ENCODE measurements around the gene TMEM128. TPM values are rescaled to one million over a fixed set of nuclear protein-coding genes. Genes with fewer than 3 reads are reported as not detected.

TMEM128 gene, protein sequence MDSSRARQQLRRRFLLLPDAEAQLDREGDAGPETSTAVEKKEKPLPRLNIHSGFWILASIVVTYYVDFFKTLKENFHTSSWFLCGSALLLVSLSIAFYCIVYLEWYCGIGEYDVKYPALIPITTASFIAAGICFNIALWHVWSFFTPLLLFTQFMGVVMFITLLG
- total RNA-seq: 22.6 and 35.5 TPM in 2 replicates

DNA sequence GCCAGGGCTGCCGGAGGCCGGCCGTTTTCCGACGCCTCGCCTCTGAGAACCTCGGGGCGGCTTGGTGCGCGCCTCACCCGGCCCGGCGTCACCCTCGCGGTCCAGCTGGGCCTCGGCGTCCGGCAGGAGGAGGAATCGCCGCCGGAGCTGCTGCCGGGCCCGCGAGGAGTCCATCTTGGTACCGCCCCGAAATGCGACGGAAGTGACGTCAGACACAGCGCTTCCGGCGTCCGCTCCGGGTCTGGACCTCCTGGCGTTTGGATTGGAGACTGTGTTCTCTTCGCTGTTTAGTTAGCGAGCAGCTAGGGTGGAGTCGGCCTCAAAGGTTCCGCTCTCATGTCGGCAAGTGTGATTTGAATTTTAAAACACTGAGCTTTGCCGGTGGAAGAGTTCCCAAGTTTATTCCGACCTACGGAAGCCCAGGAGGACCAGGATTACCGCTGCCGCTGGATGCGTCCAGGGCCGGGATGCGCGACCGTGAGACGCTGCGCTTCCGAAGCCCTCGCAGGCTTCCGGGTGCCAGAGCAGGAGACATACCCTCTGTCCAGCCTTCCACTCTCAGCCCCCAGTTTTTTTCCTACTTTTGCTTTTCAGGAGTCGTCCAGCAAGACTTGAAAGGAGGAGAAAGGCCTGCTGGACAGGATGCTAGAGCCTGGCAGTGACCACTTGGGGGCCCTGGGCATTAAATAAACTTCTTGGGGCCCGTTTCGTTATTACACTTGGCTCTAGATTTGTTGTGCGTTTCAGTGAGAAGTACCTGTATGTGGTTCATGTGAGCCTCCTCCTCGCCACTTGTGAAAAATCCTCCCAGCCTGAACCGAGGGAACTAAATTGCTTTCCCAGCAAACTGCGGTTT is at the start of gene TMEM128:
Gene TMEM128, minus strand, starts transcription at position 195 of the 856 bp plus-strand sequence. Its CDS starts 21 bp downstream, at position 174.

DNA sequence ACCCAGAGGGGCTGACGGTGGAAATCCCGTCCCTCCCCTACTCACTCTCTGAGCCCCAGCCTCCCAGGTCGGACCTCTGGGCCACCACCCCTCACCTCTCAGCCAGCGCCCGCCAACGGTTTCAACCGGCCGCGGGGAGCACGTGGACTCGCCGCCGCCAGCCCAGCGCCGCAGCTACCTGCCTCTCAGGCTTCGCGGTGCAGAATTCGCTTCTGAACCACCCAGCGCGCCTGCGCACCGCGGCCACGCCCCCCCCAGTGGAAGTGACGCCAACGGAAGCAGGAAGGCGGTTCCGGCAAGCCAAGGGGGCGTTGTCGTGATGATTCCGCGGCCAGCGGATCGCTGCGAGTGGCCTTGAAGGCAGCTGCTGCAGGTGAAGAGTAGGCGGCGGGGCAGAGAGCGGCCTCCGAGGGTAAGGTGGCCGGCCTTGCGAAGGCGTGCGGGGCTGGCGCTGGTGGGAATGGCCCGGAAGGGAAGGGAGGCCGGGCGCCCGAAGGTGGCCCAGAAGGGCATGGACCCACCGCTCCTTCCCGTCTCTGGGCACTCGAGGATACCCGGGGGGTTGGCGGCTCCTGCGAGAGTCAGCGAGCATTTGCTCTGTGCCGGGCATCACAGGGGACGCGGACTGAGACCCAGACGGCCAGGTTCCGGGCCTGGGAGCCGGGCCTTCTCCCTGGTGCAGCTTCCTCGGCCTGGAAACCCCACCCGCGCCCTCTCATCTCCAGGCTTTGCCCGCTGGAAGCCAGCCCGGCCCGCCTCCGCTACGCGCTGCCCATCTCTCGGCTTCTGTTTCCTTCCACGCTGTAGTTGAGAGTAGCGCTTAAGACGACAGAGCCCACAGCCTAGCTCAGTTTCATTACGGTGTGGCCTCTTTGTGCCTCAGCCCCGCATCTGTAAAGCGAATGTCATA is 42.2 kb upstream of the TMEM128 start, which contains the start of the genes LYAR and ZBTB49:
Gene LYAR, minus strand, starts transcription at position 214 of the 910 bp plus-strand sequence. CDS start 6,412 bp downstream, outside the sequence.
Gene ZBTB49, plus strand, starts transcription at position 311 of the 910 bp plus-strand sequence. CDS start 9,695 bp downstream, outside the sequence.

DNA sequence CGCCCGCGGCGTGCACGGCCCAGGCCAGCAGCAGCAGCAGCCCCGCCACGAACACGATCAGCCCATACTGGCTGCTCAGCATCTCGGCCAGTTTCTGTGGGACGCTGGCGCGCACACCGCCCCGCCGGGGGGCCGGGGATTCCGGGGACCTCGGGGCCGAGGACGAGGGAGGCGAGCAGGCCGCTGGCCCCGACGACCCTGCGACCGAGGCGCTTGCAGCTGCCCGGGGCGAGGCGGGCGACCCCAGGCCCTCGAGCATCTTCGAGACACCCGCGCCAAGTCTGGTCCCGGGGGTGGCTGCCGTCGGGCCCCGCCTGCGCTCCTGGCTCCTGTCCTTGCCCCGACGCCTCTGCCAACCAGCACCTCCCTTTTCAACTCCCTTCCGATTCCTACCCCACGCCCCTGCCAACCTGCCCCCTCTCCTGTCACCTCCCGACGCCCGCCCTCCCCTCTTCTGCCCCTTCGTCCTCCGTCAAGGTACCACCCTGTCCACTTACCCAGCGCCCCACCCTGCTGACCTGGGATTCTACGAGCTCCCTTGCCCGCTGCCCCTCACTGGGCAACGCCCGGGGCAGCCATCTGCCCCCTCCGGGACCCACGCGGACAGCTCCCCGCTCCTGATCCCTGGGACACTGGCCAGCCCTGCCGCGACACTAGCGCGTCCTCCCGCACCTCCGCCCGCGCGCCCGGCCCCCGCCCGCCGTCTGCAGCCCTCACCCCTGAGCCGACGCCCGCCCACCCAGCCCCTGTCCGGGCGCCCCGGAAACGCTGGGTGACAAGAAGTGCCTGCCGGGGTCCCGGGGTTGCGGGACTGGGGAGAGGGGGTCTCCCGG is 21.2 kb downstream of the TMEM128 start, which contains the start of gene OTOP1:
Gene OTOP1, minus strand, starts transcription at position 324 of the 833 bp plus-strand sequence. Its CDS starts 65 bp downstream, at position 259.

Other genes with a start within 250 kb of the TMEM128 start
- not detected in 2 replicates for gene OTOP1, start 21.3 kb downstream of the TMEM128 start, total RNA-seq
- 24.1 and 29.7 TPM in 2 replicates for gene LYAR, start 41.9 kb upstream of the TMEM128 start, total RNA-seq
- 4.1 and 4.6 TPM in 2 replicates for gene ZBTB49, start 42.0 kb upstream of the TMEM128 start, total RNA-seq
- 5.1 and 15.3 TPM in 2 replicates for gene NSG1, start 138.9 kb upstream of the TMEM128 start, total RNA-seq

Measured in nasal cavity respiratory epithelium epithelial cell of viscerocranial mucosa (primary cell).